ENCODE data around the gene COL5A2. TPM values are rescaled to one million over a fixed set of nuclear protein-coding genes. Genes with fewer than 3 reads are reported as not detected.

COL5A2 gene
- 0.05 and 0.23 TPM in 2 replicates for total RNA-seq

DNA sequence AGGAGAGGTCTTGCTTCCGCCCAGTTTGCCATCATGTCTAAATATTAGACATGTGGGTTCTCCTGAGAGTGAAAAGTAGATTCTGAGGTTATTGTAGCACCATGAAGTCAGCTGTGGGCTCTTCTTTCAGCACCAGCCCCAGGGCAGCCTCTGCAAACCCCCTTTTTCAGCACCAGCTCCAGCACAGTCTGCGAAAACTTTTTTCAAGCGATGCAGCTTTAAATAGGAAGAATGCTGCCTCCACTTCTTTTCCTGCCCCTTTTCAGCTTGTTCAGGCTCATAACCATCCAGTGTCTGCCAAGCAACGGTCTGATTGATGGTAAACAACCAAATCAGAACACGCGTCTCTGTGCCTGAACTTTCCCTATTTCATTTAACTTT, at the start of gene COL5A2:
Gene COL5A2 (minus strand): TSS at position 192 of the 381 bp plus-strand sequence. CDS start 157 bp downstream, at position 35.
- H3K4me3 Mint-ChIP-seq (ENCODE audit: low read depth), result peak within 1 kb of the TSS; percentile 4
- no peaks in the 10 kb centered on the region for H3K36me3 Mint-ChIP-seq (ENCODE audit: low read depth)
- H3K4me1 Mint-ChIP-seq (ENCODE audit: low read depth), result peaks cover 2% of the 10 kb centered on the region
- H3K27me3 Mint-ChIP-seq (ENCODE audit: low read depth), result peaks cover 18% of the 10 kb centered on the region
- DNase-seq (ENCODE audit: low spot score), result no peak
- no peaks in the 10 kb centered on the region for H3K9me3 Mint-ChIP-seq
- H3K27ac Mint-ChIP-seq, result no peak within 1 kb of the TSS
- intact Hi-C loops (cut with micrococcal nuclease), result no loop called here

DNA sequence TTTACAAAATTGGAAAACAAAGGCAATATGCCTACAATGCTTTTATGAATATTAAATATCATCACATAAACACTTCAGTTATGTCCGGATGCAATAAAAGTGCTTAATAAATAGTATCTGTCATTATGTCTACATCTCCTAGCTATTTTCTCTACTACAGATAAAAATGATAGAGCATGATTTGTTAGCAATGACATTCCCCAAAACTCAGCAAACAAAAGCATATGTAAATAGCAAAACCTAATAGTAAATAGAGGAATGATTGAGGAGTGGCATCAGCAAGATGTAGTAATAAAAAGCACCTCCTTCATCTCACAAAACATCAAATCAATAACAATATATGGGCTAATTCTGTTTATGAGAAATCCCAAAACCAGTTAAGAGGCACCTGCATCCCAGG, 46.5 kb upstream of the COL5A2 start:
- Mint-ChIP-seq H3K27me3 (ENCODE audit: low read depth) (peaks cover 2% of the 10 kb centered on the region), H3K9me3 (no peaks in the 10 kb centered on the region), H3K36me3 (ENCODE audit: low read depth) (no peaks in the 10 kb centered on the region), H3K27ac (no peak overlapping the region), H3K4me1 (ENCODE audit: low read depth) (no peaks in the 10 kb centered on the region), H3K4me3 (ENCODE audit: low read depth) (no peak overlapping the region)
- intact Hi-C loops (cut with micrococcal nuclease), result no loop called here
- no peak for DNase-seq (ENCODE audit: low spot score)

DNA sequence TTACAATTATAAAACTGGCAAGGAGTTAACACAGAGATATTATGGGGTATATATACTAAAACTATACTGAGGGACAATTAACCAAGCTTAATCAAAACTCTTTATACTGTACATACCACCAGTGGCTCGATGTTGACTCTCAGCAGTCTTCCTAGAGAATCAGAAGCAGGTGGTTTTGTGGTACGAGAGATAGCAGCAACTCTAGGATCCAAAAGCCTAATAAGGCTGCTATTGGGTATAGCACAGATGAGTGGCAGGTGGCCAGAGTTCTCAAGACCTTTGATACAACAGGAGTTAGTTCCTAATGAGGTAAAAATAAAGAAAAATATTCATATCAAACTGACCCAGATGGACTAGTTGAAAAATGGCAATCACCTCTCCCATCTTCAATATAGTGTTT, 45.5 kb upstream of the COL5A2 start:
- Mint-ChIP-seq H3K4me3 (ENCODE audit: low read depth) (no peak overlapping the region), H3K4me1 (ENCODE audit: low read depth) (no peaks in the 10 kb centered on the region), H3K27me3 (ENCODE audit: low read depth) (peaks cover 2% of the 10 kb centered on the region), H3K36me3 (ENCODE audit: low read depth) (no peaks in the 10 kb centered on the region), H3K27ac (no peak overlapping the region), H3K9me3 (no peaks in the 10 kb centered on the region)
- no peak for DNase-seq (ENCODE audit: low spot score)
- intact Hi-C loops (cut with micrococcal nuclease), result no loop called here

DNA sequence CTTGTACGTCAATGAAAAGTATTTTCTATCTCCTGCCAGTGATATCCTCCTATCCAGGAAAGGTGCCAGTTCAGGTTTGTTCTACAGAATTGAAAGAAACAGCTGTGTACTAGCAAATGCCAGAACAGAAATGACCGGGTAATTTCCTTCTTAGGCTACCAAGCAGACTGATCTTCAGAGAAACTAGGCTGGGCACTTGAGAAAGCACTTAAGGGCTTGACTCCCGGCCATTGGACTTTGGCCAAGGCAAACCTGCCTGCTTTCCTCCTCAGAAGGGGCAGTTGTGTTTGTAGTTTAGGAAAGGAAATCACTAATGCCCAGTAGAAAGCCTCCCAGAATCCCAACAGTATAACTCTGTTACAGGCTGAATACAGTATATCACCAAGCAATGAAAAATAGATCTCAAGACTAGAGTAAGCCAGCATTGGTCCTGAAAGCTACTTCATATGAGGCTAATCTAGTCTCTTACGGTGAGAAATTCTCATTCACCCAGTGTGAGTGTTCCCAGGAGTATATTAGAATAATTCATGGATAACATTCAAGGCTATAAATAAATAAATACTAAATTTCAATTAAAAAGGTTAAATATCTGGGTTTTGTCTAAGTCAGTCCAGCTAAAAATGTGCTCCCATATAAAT, 43.0 kb upstream of the COL5A2 start:
- no peaks in the 10 kb centered on the region for H3K9me3 Mint-ChIP-seq
- no peak overlapping the region for H3K27ac Mint-ChIP-seq
- no peaks in the 10 kb centered on the region for H3K4me1 Mint-ChIP-seq (ENCODE audit: low read depth)
- no peak overlapping the region for H3K4me3 Mint-ChIP-seq (ENCODE audit: low read depth)
- no peaks in the 10 kb centered on the region for H3K36me3 Mint-ChIP-seq (ENCODE audit: low read depth)
- H3K27me3 Mint-ChIP-seq (ENCODE audit: low read depth), result no peaks in the 10 kb centered on the region
- no peak for DNase-seq (ENCODE audit: low spot score)
- intact Hi-C loops (cut with micrococcal nuclease), result no loop called here

DNA sequence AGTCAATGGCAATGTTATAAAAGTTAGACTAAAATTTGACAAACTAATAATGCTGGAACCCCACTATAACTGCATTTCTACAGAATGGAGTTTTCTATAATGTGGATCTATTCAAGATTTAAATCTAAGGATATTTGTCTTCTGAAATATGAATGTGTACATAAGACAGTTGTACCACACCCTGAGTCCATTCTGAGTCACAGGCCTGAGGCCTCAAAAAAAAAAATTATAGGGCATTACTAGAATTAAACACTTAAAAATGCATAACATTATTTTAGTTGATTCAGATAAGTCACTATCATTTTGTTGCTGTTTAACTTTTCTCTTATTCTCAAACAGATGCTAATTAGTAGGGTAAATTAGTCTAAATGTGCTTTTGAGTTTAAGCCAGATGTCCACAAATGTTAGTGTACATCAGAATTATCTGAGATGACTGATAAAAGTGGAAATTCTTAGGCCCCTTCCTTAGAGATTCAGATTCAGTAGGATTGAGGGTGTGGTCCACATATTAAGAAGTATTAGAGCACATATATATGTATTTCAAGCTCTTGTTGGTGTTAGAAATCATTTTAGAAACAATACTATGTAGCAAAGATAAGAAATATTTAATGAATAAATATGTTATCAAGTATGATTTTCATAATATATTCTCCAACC, 42.4 kb upstream of the COL5A2 start:
- H3K27me3 Mint-ChIP-seq (ENCODE audit: low read depth), result no peaks in the 10 kb centered on the region
- H3K4me3 Mint-ChIP-seq (ENCODE audit: low read depth), result no peak overlapping the region
- no peak for DNase-seq (ENCODE audit: low spot score)
- H3K27ac Mint-ChIP-seq, result no peak overlapping the region
- H3K36me3 Mint-ChIP-seq (ENCODE audit: low read depth), result no peaks in the 10 kb centered on the region
- intact Hi-C loops (cut with micrococcal nuclease), result no loop called here
- H3K4me1 Mint-ChIP-seq (ENCODE audit: low read depth), result no peaks in the 10 kb centered on the region
- no peaks in the 10 kb centered on the region for H3K9me3 Mint-ChIP-seq

DNA sequence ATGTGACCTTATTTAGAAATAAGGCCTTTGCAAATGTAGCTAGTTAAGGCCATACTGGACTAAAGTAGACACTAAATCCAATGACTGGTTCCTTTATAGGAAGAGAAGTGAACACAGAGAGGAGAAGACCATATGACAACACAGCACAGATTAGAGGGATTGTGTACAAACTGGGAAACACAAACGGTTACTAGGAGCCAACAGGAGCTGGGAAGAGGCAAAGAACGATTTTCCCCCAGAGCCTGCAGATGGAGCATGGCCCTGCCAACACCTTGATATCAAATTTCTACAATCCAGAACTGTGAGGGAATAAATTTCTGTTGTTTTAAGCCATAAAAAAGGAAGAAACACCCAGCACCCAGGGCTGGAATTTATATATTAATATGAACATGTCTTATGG, 38.7 kb upstream of the COL5A2 start:
- H3K9me3 Mint-ChIP-seq, result no peaks in the 10 kb centered on the region
- intact Hi-C loops (cut with micrococcal nuclease), result no loop called here
- H3K4me1 Mint-ChIP-seq (ENCODE audit: low read depth), result no peaks in the 10 kb centered on the region

DNA sequence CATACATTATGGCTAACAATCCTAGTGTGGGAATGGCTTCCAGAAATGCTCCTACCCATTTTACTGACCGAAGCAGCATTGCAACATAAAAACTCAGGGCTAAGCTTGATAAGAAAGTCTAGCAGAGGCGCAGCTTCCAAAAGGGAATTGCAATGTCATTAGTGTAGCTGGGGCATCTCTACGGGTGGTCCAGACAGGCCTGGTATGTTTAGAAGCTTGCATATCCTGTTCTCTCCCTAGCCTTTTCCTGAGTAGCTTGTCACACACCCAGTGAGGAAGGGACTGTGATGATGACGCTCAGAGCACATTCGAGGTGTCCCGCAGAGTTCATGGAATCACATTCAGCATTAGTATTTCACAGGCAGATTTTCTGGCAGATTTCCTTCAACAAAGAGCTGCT, 38.0 kb upstream of the COL5A2 start:
- H3K4me3 Mint-ChIP-seq (ENCODE audit: low read depth), result no peak overlapping the region
- H3K9me3 Mint-ChIP-seq, result no peaks in the 10 kb centered on the region
- H3K36me3 Mint-ChIP-seq (ENCODE audit: low read depth), result no peaks in the 10 kb centered on the region
- no peaks in the 10 kb centered on the region for H3K27me3 Mint-ChIP-seq (ENCODE audit: low read depth)
- H3K27ac Mint-ChIP-seq, result no peak overlapping the region
- no peak for DNase-seq (ENCODE audit: low spot score)
- intact Hi-C loops (cut with micrococcal nuclease), result no loop called here
- H3K4me1 Mint-ChIP-seq (ENCODE audit: low read depth), result no peaks in the 10 kb centered on the region

More for the DNA sequence above, 38.7 kb upstream of the COL5A2 start:
- no peak overlapping the region for H3K4me3 Mint-ChIP-seq (ENCODE audit: low read depth)
- H3K27me3 Mint-ChIP-seq (ENCODE audit: low read depth), result no peaks in the 10 kb centered on the region
- H3K27ac Mint-ChIP-seq, result no peak overlapping the region
- DNase-seq (ENCODE audit: low spot score), result no peak
- H3K36me3 Mint-ChIP-seq (ENCODE audit: low read depth), result no peaks in the 10 kb centered on the region

DNA sequence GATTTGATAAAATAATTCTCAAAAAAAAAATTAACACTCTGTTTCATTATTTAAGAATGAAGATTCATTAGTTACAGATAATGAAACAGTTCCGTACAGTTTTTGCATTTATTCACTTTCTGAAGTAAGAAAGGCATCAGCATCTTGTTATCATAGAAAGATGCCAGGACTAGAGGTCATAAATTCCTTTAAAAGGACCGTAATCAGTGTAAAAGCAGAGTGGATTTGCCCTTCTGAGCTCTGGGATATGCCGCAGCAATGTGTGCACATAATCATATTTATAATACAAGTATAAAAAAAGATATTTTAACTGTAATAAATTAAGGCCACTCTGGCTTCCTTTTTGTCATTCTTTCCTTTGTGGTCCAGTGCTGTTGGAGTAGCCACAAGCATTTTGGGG, 37.5 kb upstream of the COL5A2 start:
- no peaks in the 10 kb centered on the region for H3K9me3 Mint-ChIP-seq
- DNase-seq (ENCODE audit: low spot score), result no peak
- H3K36me3 Mint-ChIP-seq (ENCODE audit: low read depth), result no peaks in the 10 kb centered on the region
- H3K4me1 Mint-ChIP-seq (ENCODE audit: low read depth), result no peaks in the 10 kb centered on the region
- no peak overlapping the region for H3K27ac Mint-ChIP-seq
- no peaks in the 10 kb centered on the region for H3K27me3 Mint-ChIP-seq (ENCODE audit: low read depth)
- H3K4me3 Mint-ChIP-seq (ENCODE audit: low read depth), result no peak overlapping the region
- intact Hi-C loops (cut with micrococcal nuclease), result no loop called here

DNA sequence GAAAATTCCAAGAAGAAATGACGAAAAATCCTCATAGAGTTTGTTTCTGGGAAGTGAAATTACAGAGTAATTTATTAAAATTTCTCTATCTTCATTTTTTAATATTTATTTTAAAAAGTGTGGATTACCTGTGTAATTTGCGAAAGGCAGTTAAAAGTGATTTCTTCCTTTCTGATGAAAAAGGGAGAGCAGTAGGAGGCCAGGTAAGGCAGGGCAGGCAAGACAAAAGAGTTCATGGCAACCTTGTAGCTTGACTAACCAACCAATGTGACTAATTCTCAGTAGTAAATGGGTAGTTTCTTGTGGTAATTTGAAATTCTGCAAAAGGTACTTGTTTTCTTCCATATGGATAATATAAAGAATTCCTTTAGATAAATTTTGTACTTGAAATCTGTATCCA, 34.9 kb upstream of the COL5A2 start:
- Mint-ChIP-seq H3K27me3 (ENCODE audit: low read depth) (no peaks in the 10 kb centered on the region), H3K27ac (no peak overlapping the region), H3K4me1 (ENCODE audit: low read depth) (peaks cover 9% of the 10 kb centered on the region), H3K9me3 (no peaks in the 10 kb centered on the region), H3K36me3 (ENCODE audit: low read depth) (no peaks in the 10 kb centered on the region), H3K4me3 (ENCODE audit: low read depth) (no peak overlapping the region)
- no peak for DNase-seq (ENCODE audit: low spot score)
- intact Hi-C loops (cut with micrococcal nuclease), result loop anchor here (5.0 kb wide), 1 partner anchor 73 kb away; no protein-coding TSS in a partner anchor

DNA sequence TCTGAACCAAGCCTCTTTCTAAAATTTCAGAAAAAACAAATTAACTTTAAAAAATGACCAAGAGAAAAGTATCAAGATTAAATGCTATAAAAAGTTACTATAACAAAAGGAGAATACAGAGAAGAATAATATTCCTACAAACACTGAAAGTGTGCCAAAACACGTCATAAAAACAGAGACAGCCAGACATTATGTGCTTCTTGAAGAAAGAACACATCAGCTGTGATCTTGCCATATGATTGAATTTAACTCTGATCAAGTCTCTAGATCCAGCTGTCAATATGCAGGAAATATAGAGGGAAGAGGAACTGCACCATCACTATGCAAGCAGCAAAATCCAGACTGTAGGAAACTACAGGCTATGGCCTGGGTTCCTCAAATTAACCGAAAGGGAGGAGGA, 33.7 kb upstream of the COL5A2 start:
- no peak for DNase-seq (ENCODE audit: low spot score)
- H3K27ac Mint-ChIP-seq, result no peak overlapping the region
- H3K9me3 Mint-ChIP-seq, result no peaks in the 10 kb centered on the region
- H3K4me1 Mint-ChIP-seq (ENCODE audit: low read depth), result peaks cover 10% of the 10 kb centered on the region
- H3K27me3 Mint-ChIP-seq (ENCODE audit: low read depth), result no peaks in the 10 kb centered on the region
- intact Hi-C loops (cut with micrococcal nuclease), result loop anchor here (5.0 kb wide), 1 partner anchor 74 kb away; no protein-coding TSS in a partner anchor
- H3K36me3 Mint-ChIP-seq (ENCODE audit: low read depth), result no peaks in the 10 kb centered on the region
- no peak overlapping the region for H3K4me3 Mint-ChIP-seq (ENCODE audit: low read depth)

DNA sequence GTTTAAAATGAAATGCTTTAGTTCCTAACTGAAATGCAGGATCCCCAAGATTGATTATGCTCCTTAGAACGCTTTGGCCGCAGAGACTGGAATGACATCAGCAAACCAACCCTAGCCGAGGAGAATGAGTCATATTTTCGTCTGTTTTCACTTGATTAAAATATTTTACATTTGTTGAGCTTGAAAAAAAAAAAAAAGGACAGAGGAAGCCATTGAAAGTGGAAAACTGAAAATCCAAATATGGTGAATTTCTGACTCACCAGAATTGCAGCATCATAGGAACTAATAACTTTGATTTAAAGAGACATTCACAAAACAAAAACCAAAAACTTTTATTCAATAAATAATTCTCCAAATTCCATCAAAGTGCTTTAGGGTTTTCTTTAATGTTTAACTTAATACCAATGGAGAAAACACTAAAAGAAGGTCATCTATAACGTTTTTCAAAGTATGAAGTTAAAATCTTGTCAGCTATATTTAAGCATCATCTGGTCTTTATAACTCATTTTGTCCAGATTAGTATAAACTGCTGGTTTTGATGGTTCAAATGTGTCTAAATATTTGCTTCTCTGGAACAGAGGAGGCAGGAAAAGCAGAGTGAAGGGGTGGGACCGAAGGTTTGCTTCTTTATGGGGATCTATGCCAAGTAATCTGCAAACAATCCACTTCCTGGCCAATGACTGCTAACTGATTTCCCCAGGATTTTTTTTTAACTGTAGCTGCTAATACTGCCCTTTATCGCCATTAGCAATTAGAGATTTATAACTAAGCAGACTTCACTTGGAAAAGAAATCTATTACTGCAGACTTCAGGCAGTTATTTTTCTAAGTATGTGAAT, 30.9 kb upstream of the COL5A2 start:
- Mint-ChIP-seq H3K9me3 (no peaks in the 10 kb centered on the region), H3K4me1 (ENCODE audit: low read depth) (peaks cover 10% of the 10 kb centered on the region), H3K36me3 (ENCODE audit: low read depth) (no peaks in the 10 kb centered on the region), H3K27ac (no peak overlapping the region), H3K4me3 (ENCODE audit: low read depth) (no peak overlapping the region), H3K27me3 (ENCODE audit: low read depth) (no peaks in the 10 kb centered on the region)
- no peak for DNase-seq (ENCODE audit: low spot score)
- intact Hi-C loops (cut with micrococcal nuclease), result loop anchor here (5.0 kb wide), 1 partner anchor 77 kb away; no protein-coding TSS in a partner anchor

DNA sequence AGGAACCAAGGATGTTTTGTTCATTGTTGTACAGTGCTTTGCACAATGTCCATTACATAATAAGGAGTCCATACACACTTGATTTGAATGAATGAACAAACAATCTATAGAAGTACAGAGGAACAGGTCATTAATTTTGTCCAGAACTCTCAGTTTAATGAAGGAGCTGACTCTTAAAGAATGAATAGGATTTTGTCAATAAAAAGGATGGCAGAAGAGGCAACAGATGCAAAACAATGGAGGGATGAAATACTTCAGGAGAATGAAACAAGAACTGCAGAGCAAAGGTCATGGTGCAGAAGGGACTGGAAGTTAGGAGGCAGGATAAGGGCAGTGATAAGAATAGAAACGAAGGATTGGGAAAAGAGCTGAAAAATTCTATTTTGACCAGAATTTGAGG, 28.7 kb upstream of the COL5A2 start:
- H3K9me3 Mint-ChIP-seq, result no peaks in the 10 kb centered on the region
- no peak for DNase-seq (ENCODE audit: low spot score)
- peaks cover 21% of the 10 kb centered on the region for H3K4me1 Mint-ChIP-seq (ENCODE audit: low read depth)
- no peaks in the 10 kb centered on the region for H3K27me3 Mint-ChIP-seq (ENCODE audit: low read depth)
- H3K36me3 Mint-ChIP-seq (ENCODE audit: low read depth), result no peaks in the 10 kb centered on the region
- no peak overlapping the region for H3K4me3 Mint-ChIP-seq (ENCODE audit: low read depth)
- H3K27ac Mint-ChIP-seq, result no peak overlapping the region
- intact Hi-C loops (cut with micrococcal nuclease), result no loop called here
